ENCODE measurements around the gene S1PR4.

S1PR4 gene

DNA sequence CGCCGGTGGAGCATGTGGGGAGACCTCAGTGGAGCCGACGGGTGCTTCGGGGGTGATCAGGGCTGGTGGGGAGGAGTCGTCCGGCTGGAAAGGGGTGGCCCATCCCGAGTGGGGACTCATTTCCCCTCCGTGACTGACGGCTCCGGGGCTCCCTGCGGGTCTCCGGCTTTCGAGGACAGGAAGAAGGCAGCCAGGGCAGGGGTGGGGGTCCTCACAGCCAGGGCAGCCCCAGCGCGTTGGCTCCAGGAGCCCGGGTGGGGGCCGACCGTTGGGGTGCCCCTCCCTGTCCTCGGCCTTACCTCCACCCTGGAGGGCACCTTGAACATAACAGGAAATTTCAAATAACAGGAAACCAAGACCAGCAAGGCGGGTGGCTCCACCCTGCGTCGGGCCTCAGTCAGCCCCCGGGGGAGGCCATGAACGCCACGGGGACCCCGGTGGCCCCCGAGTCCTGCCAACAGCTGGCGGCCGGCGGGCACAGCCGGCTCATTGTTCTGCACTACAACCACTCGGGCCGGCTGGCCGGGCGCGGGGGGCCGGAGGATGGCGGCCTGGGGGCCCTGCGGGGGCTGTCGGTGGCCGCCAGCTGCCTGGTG, at the start of gene S1PR4:
Gene S1PR4 (plus strand): TSS at position 393 of the 596 bp plus-strand sequence. CDS start 24 bp downstream, at position 417.
- peak; percentile 85 for DNase-seq

- DNase-seq: peak; percentile 47
Observed at GRCh38 chr19:3129112-3129511, 49.5 kb upstream of the S1PR4 start.

DNA sequence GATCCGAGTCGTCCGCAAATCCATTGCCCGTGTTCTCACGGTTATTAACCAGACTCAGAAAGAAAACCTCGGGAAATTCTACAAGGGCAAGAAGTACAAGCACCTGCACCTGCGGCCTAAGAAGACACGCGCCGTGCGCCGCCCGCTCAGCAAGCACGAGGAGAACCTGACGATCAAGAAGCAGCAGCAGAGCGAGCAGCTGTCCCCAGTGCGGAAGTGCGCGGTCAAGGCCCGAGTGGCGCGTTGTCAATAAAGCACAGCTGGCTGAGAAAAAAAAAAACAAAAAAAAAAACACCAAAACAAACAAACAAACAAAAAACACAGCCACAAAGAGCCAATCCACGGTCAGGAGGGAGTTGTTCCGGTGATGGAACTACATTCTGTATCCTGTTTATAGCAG, 47.4 kb upstream of the S1PR4 start:
- DNase-seq: no peak

DNA sequence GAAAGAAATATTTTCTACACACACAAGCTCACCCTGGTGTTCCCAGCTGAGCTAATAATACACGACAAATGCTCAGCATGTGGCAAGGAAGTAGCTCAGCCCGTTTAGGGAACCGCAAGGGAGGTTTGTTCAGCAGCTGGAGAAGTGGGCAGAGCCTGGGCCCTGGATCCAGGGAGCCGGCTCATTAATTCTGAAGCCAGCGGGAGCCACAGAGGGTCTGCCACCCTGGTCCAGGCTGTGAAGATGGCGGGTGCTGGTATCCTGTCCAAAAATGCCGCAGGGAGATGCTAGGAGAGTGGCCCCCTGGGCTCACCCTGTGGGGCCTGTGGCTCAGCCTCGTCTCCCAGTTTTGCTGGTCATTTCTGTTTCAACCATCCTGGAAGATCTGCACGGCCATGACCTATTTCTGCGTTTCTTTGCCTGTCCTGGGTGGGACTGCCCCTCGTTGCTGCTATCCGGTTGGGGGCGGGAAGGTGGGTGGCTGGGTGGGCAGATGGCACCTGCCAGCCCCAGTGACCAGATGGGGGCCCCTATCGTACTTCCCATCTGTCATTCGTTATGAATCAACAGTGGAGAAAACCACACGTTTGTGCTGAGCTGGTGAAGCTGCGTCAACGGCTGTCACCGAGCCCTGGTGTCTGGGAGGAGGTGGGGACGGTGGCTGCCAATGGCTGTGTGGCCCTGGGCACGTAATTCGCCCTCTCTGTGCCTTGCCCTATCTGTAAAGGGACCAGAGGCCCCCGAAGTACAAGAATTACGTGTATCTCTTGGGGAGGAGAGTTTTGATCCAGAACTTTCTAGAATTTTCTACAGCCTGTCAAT, 45.4 kb upstream of the S1PR4 start:
- peak; percentile 76 for DNase-seq

GRCh38 chr19:3133793-3134116, 44.8 kb upstream of the S1PR4 start:
- DNase-seq: no peak

- DNase-seq: peak; percentile 41
Observed at GRCh38 chr19:3135961-3136683, 42.4 kb upstream of the S1PR4 start, which contains the start of gene GNA15. Gene GNA15, plus strand, starts transcription at chr19:3136033. Its CDS starts 418 bp downstream, at chr19:3136451.

DNA sequence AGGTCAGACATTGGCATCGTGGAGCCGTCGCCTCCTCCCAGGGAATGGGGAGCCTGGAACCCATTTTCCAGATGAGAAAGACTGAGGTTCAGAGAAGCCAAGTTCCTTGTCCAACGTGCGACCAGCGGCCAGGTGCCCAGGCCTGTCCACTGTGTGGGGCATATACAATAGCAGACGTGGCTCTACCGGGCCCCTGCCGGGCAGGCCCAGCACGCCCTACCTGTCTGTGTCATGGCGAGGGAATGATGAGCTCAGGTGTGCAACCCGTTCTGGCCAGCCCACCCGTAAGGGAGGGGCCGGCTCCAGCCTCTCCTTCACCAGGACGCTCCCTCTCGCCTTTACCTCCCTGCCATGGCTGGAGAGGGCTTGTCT, 41.9 kb upstream of the S1PR4 start:
- DNase-seq: no peak

- no peak for DNase-seq
Observed at GRCh38 chr19:3137119-3137518, 41.5 kb upstream of the S1PR4 start.

- no peak for DNase-seq
Observed at GRCh38 chr19:3138268-3138667, 40.3 kb upstream of the S1PR4 start.

GRCh38 chr19:3140667-3141038, 37.9 kb upstream of the S1PR4 start:
- DNase-seq: no peak

- DNase-seq: peak; percentile 52
Observed at GRCh38 chr19:3142292-3142670, 36.3 kb upstream of the S1PR4 start.

- no peak for DNase-seq
Observed at GRCh38 chr19:3142781-3143337, 35.7 kb upstream of the S1PR4 start.

DNA sequence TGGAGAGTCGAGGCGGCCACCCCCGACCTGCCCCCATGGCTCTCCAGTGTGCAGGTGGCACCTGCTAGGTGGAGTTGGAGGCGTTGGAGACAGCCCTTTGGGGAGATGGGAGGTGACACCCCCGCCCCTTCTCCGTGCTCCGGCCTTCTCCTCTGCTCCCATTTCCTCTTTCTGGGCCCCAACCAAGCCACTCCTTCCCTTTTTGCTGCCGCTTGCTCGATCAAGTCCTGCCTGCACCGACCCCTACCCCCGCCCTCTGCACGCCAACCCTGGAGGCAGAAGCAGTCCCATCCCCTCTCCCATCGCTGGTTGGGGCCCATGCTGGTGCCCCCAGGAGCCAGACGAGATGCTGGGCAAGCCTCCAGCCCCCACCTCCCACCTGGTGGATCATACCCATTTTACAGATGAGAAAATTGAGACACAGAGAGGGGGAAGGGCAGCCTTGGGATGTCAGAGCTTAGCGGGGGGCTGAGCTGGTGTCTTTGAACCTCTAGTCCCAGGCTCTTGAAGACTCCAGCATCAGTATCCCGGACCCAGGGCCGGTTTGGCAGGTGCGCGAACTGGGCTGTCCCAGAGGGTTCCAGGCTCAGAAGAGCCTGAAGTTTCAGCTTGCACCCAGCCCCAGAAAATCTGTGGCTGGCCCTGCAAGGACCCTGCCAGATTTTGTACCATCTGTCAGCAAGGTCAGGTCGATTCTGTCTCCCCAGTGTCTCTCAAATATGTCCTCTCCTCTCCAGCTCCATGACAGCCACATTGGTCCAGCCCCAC, 32.5 kb upstream of the S1PR4 start:
- DNase-seq: no peak

DNA sequence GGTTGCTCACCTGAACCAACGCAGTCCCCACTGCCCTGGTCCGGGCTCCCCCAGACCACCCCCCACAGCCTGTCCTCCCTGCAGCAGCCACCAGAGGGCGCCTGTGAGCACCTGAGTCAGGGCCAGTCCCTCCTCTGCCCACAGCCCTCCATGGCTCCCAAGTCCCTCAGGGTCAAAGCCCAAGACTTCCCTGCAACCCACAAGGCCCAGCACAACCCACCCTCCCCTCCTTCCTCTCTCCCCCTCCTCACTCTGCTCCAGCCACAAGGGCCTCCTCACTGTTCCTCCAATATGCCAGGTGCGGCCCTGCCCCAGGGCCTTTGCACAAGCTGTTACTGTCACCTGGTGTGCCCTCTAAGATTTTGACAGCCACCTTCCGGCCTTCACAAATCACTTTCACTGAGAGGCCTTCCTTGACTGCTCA, 31.9 kb upstream of the S1PR4 start:
- peak; percentile 47 for DNase-seq

DNA sequence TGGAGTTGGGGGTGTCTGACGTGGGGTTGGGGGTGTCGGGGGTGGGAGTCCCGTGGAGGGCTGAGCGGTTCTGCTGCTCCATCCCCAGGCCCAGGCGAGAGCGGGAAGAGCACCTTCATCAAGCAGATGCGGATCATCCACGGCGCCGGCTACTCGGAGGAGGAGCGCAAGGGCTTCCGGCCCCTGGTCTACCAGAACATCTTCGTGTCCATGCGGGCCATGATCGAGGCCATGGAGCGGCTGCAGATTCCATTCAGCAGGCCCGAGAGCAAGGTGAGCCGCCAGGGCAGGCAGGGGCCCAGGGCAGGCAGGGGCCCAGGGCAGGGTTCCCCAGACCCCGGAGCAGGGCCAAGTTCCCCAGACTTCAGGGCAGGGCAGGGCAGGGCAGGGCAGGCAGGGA, 30.1 kb upstream of the S1PR4 start:
- DNase-seq: no peak

DNA sequence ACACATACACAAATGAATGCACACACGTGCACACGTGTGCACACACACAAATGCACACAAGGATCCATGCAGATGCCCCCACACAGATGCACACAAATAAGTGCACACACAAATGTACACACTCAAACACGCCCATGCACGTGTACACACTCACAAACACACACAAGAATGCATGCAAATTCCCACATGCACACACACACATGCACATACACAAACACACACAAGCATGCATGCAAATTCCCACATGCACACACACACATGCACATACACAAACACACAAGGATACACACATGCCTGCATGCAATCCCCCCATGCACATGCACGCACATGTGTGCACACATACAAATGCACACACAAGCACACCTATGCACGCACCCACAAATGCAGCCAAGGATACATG, 29.5 kb upstream of the S1PR4 start:
- no peak for DNase-seq

DNA sequence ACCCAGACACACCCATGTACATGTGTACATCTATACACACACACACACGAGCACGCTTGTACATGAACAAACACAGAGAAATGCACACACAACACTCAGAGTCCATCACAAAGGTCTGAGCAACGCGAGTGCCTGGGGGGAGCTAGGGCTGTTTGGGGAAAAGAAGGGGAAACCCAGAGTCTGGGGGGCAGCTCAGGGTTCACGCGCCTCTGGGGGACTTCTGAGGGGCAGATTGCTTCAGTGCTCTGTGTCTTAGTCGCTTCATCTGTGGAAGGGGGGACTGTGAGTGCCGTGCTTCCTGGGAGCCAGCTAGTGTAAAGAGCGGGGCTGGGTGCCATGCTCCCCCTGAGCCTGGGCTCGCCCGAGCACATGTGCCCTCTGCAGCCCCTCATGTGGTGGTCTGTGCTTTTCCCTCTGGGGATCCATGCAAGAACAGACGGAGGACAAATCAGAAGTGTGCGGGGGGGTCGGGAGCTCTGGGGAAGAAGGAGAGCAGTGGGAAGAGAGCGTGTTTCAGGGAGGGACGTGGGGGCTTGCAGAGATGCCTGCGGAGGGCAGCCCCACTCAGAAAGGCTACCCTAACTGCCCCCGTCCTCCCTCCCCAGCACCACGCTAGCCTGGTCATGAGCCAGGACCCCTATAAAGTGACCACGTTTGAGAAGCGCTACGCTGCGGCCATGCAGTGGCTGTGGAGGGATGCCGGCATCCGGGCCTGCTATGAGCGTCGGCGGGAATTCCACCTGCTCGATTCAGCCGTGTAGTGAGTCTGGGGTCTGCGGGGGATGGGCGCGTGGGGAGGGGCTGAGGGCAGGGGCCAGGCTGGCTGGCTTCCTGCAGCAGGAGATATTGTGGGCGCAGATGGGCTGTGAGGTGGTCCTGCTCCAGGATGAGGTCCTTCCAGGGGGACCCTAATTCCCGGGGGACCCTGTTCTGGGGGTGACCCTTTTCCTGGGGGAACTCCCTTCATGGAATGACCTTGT, 28.8 kb upstream of the S1PR4 start:
- no peak for DNase-seq

DNA sequence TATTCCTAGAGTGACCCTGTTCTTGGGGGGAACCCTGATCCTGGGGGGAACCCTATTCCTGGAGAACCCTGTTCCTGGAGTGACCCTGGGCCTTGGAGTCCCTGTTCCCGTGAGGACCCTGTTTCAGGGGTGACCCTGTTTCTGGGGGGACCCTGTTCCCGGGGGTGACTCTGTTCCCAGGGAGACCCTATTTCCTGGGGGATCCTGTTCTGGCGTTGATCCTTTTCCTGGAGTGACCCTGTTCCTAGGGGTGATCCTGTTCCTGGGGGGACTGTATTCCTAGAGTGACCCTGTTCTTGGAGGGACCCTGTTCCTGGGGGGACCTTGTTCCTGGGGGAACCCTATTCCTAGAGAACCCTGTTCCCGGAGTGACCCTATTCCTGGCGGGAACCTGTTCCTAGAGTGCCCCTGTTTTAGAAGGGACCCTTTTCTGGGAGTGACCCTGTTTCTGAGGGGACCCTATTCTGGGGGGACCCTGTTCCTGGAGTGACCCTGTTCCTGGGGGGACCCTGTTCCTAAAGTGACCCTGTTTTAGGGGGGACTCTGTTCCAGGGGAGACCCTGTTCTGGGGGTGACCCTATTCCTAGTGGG, 27.7 kb upstream of the S1PR4 start:
- DNase-seq: no peak

DNA sequence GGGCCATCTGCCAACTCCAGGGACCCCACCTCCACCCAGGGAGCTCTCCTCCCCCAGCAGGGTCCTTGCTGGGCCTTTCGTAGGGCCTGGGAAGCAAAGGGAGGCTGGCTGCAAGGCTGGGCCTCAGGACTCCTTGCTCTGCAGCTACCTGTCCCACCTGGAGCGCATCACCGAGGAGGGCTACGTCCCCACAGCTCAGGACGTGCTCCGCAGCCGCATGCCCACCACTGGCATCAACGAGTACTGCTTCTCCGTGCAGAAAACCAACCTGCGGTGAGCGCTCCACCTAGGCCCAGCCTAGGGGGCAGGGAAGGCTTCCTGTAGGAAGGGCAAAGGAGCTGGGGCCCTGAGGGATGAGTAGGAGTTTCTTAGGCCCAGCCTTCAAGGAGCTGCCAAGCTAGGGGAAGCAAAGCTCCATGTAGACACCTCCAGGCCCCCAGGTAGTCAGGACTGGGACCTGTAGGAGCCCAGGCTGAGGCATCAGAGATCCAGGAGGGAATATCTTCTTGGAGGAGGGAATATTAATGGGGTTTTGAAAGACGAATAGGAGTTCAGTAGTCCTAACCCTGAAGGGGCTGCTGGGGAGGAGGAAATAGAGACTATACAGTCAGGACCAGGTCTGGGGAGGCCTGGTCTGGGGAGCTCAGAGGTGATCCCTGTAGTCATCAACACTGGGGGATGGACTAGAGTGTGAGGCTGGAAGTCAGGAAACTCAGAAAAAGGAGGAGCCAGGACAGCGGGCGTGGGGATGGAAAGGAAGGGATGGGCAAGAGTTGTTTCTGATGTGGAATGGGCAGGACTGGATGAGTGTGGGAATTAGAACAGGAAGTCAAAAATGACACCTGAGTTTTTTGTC, 26.8 kb upstream of the S1PR4 start:
- DNase-seq: no peak

DNA sequence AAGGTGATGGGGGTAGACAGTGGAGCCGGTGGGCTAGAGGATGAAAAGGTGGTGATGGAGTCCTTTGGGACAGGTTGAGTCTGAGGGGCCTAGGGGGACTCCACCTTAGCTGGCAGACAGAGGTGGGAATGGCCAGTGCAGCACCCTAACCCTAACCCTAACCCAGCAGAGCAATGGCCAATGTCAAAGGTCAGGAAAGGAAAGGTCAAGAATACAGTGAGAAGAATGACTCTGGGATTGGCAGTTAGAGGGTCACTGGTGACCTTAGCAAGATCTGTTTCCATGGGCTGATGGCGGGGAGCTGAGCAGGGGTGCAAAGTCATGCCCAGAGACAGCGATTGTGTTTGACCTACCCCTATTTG, 26.2 kb upstream of the S1PR4 start:
- DNase-seq: no peak
